DOHH2 (cell line): ENCODE results near the gene TNS1.

ENCODE experiments used
- H3F3A ChIP-seq: fragments of 200-600 bp; sonication (generic), shearing (Covaris generic); 2 replicates; pipeline ENCODE4 v1.6.0; 2016; ENCODE audit warnings: antibody characterized with exemption, mild to moderate bottlenecking; ENCODE audit not compliant: control insufficient read depth, insufficient read depth
- H3K27ac ChIP-seq: fragments of 200-600 bp; sonication (generic); 2 replicates; pipeline ENCODE4 v1.5.1; 2014; ENCODE audit warnings: low read depth, mild to moderate bottlenecking, low read length, moderate library complexity
- H3K27me3 ChIP-seq: fragments of 200-600 bp; sonication (generic); 2 replicates; pipeline ENCODE4 v1.6.1; 2014; ENCODE audit warnings: mild to moderate bottlenecking, low read length, mixed read lengths; ENCODE audit not compliant: control insufficient read depth
- H3K36me3 ChIP-seq: fragments of 200-600 bp; sonication (generic); 2 replicates; pipeline ENCODE4 v1.6.1; 2014; ENCODE audit warnings: mild to moderate bottlenecking, low read length, moderate library complexity, mixed read lengths; ENCODE audit not compliant: control insufficient read depth
- H3K4me1 ChIP-seq: fragments of 200-600 bp; sonication (generic); 2 replicates; pipeline ENCODE4 v1.6.1; 2014; ENCODE audit warnings: mild to moderate bottlenecking, low read length, mixed read lengths; ENCODE audit not compliant: control insufficient read depth
- H3K4me2 ChIP-seq: fragments of 200-600 bp; sonication (generic); 2 replicates; pipeline ENCODE4 v1.6.0; 2014; ENCODE audit warnings: mild to moderate bottlenecking, low read length, moderate library complexity
- H3K4me3 ChIP-seq: fragments of 200-600 bp; sonication (generic); 2 replicates; pipeline ENCODE4 v1.5.1; 2014; ENCODE audit warnings: mild to moderate bottlenecking, low read length, mixed read lengths
- H3K79me2 ChIP-seq: fragments of 200-600 bp; sonication (generic); 2 replicates; pipeline ENCODE4 v1.6.1; 2014; ENCODE audit warnings: mild to moderate bottlenecking, low read length, mixed read lengths; ENCODE audit not compliant: control insufficient read depth
- H3K9me2 ChIP-seq: fragments of 200-600 bp; sonication (generic); replicated peaks from 2 replicates; pipeline ENCODE4 v1.6.1; 2014; ENCODE audit warnings: mild to moderate bottlenecking, low read length, mixed read lengths; ENCODE audit not compliant: control insufficient read depth
- H3K9me3 ChIP-seq: fragments of 200-600 bp; sonication (generic); 2 replicates; pipeline ENCODE4 v1.6.1; 2014; ENCODE audit warnings: antibody characterized with exemption, low read length, mixed read lengths; ENCODE audit not compliant: control insufficient read depth, insufficient read depth
- H4K20me1 ChIP-seq: fragments of 200-600 bp; sonication (generic); 2 replicates; pipeline ENCODE4 v1.6.0; 2014; ENCODE audit warnings: low read depth, mild to moderate bottlenecking, antibody characterized with exemption, low read length, moderate library complexity; ENCODE audit not compliant: control insufficient read depth, insufficient read depth
- CTCF ChIP-seq: fragments of 200-600 bp; sonication (generic); IDR thresholded peaks from one replicate; pipeline ENCODE4 v1.5.1; 2014; ENCODE audit warnings: antibody characterized with exemption, mild to moderate bottlenecking, low read depth, low read length; ENCODE audit not compliant: poor library complexity, severe bottlenecking
- EZH2phosphoT487 ChIP-seq: fragments of 200-600 bp; sonication (generic); IDR thresholded peaks from 2 replicates; pipeline ENCODE4 v1.6.1; 2017; ENCODE audit warnings: borderline replicate concordance, mild to moderate bottlenecking, antibody characterized with exemption, low read length, moderate library complexity, mixed read lengths

The TNS1 gene

GRCh38 chr2:218003281-218003944 lies 618 bp upstream of the TNS1 start:
- Histone ChIP-seq H4K20me1 (no peaks in the 10 kb centered on the region), H3K4me1 (no peaks in the 10 kb centered on the region), H3K9me2 (no peaks in the 10 kb centered on the region), H3K4me2 (no peak overlapping the region), H3K79me2 (no peaks in the 10 kb centered on the region), H3F3A (no peaks in the 10 kb centered on the region), H3K9me3 (no peaks in the 10 kb centered on the region), H3K27ac (no peak overlapping the region), H3K36me3 (no peaks in the 10 kb centered on the region), H3K4me3 (no peak overlapping the region), H3K27me3 (peaks cover 4% of the 10 kb centered on the region)
- TF ChIP-seq EZH2phosphoT487: no peak
- TF ChIP-seq CTCF: no peak

- no peak overlapping the region for H3K4me2 ChIP-seq
- no peaks in the 10 kb centered on the region; the same call in 1 of the 2 replicates for H3K27me3 ChIP-seq
- H3K4me1 ChIP-seq: no peaks in the 10 kb centered on the region
- no peaks in the 10 kb centered on the region for H3K79me2 ChIP-seq
- no peak overlapping the region for H3K4me3 ChIP-seq
- no peaks in the 10 kb centered on the region; the same call in 1 of the 2 replicates for H4K20me1 ChIP-seq
- no peaks in the 10 kb centered on the region for H3K9me3 ChIP-seq
- no peak overlapping the region for H3K27ac ChIP-seq
- H3F3A ChIP-seq: no peaks in the 10 kb centered on the region
- TF ChIP-seq CTCF: no peak
- TF ChIP-seq EZH2phosphoT487: no peak
- H3K9me2 ChIP-seq: no peaks in the 10 kb centered on the region
- no peaks in the 10 kb centered on the region for H3K36me3 ChIP-seq
These were observed 501 bp downstream of the TNS1 start for GRCh38 chr2:218002143-218002844.

GRCh38 chr2:218001629-218002028 lies 1.2 kb downstream of the TNS1 start:
- no peaks in the 10 kb centered on the region for H3K9me2 ChIP-seq
- no peaks in the 10 kb centered on the region for H3K79me2 ChIP-seq
- H3K9me3 ChIP-seq: no peaks in the 10 kb centered on the region
- H3F3A ChIP-seq: no peaks in the 10 kb centered on the region
- TF ChIP-seq CTCF: no peak
- no peak for TF ChIP-seq EZH2phosphoT487
- H3K27ac ChIP-seq: no peak overlapping the region
- H3K4me3 ChIP-seq: no peak overlapping the region
- no peak overlapping the region for H3K4me2 ChIP-seq
- H4K20me1 ChIP-seq: no peaks in the 10 kb centered on the region; the same call in 1 of the 2 replicates
- H3K36me3 ChIP-seq: no peaks in the 10 kb centered on the region
- no peaks in the 10 kb centered on the region for H3K4me1 ChIP-seq
- no peaks in the 10 kb centered on the region; the same call in 1 of the 2 replicates for H3K27me3 ChIP-seq
